SK-N-SH treated with all-trans-retinoic acid at 6 μM for 48 hours (cell line): ENCODE data around the gene IGF1.

Source experiments
- ATAC-seq: fragments of 200-7000 bp; cut with Tn5 transposase; 3 replicates; pipeline ENCODE4 v1.9.1; 2020; ENCODE audit warnings: mild to moderate bottlenecking, moderate library complexity
- ARNTL ChIP-seq: fragments of 450-650 bp; formaldehyde crosslinking; IDR thresholded peaks from 2 replicates; pipeline ENCODE4 v1.5.0; 2020; ENCODE audit warnings: low read depth, mild to moderate bottlenecking, moderate library complexity, borderline replicate concordance
- BACH2 ChIP-seq: fragments of 250-450 bp; sonication (Bioruptor Pico); IDR thresholded peaks from 2 replicates; pipeline ENCODE4 v1.9.0; 2021; ENCODE audit warnings: mild to moderate bottlenecking, borderline replicate concordance
- CREB5 ChIP-seq: fragments of 250-450 bp; sonication (Bioruptor Pico); IDR thresholded peaks from 2 replicates; pipeline ENCODE4 v1.5.1; 2020; ENCODE audit warnings: low read depth, mild to moderate bottlenecking, moderate library complexity
- CSRNP3 ChIP-seq: fragments of 250-450 bp; sonication (Bioruptor Pico); IDR thresholded peaks from 2 replicates; pipeline ENCODE4 v1.5.1; 2021; ENCODE audit warnings: mild to moderate bottlenecking, moderate library complexity
- ESRRG ChIP-seq: fragments of 250-450 bp; sonication (Bioruptor Pico); IDR thresholded peaks from 2 replicates; pipeline ENCODE4 v1.6.1; 2021; ENCODE audit warnings: mild to moderate bottlenecking
- GLIS3 ChIP-seq: fragments of 250-450 bp; sonication (Bioruptor Pico); IDR thresholded peaks from 2 replicates; pipeline ENCODE4 v1.5.0; 2020; ENCODE audit warnings: mild to moderate bottlenecking, moderate library complexity
- ISL1 ChIP-seq: fragments of 250-450 bp; sonication (Bioruptor Pico); IDR thresholded peaks from 2 replicates; pipeline ENCODE4 v2.1.2; 2022; ENCODE audit warnings: mild to moderate bottlenecking, moderate library complexity
- OSR1 ChIP-seq: fragments of 250-450 bp; sonication (Bioruptor Pico); IDR thresholded peaks from 2 replicates; pipeline ENCODE4 v1.8.0; 2022; ENCODE audit warnings: moderate library complexity, mild to moderate bottlenecking, inconsistent platforms
- PATZ1 ChIP-seq: fragments of 250-450 bp; sonication (Bioruptor Pico); IDR thresholded peaks from 2 replicates; pipeline ENCODE4 v1.8.0; 2020; ENCODE audit warnings: mild to moderate bottlenecking, moderate library complexity, borderline replicate concordance
- POU6F1 ChIP-seq: fragments of 250-450 bp; sonication (Bioruptor Pico); IDR thresholded peaks from 2 replicates; pipeline ENCODE4 v1.8.0; 2021; ENCODE audit warnings: low read depth, mild to moderate bottlenecking, moderate library complexity, borderline replicate concordance
- PPARA ChIP-seq: fragments of 250-450 bp; sonication (Bioruptor Pico); IDR thresholded peaks from 2 replicates; pipeline ENCODE4 v1.5.0; 2020; ENCODE audit warnings: mild to moderate bottlenecking, borderline replicate concordance
- RARB ChIP-seq: fragments of 250-450 bp; sonication (Bioruptor Pico); IDR thresholded peaks from 2 replicates; pipeline ENCODE4 v1.8.0; 2021; ENCODE audit warnings: mild to moderate bottlenecking, moderate library complexity
- SNAI2 ChIP-seq: fragments of 250-450 bp; sonication (Bioruptor Pico); IDR thresholded peaks from 2 replicates; pipeline ENCODE4 v1.5.0; 2020; ENCODE audit warnings: mild to moderate bottlenecking, moderate library complexity
- TCF4 ChIP-seq: fragments of 250-450 bp; sonication (Bioruptor Pico); IDR thresholded peaks from 2 replicates; pipeline ENCODE4 v1.8.0; 2021; ENCODE audit warnings: mild to moderate bottlenecking, moderate library complexity, borderline replicate concordance
- TOX ChIP-seq: fragments of 250-450 bp; sonication (Bioruptor Pico); IDR thresholded peaks from 2 replicates; pipeline ENCODE4 v1.8.0; 2021; ENCODE audit warnings: mild to moderate bottlenecking, moderate library complexity, borderline replicate concordance
- TSHZ2 ChIP-seq: fragments of 250-450 bp; sonication (Bioruptor Pico); IDR thresholded peaks from 2 replicates; pipeline ENCODE4 v1.5.0; 2020; ENCODE audit warnings: mild to moderate bottlenecking, moderate library complexity
- ZC3H10 ChIP-seq: fragments of 250-450 bp; sonication (Bioruptor Pico); IDR thresholded peaks from 2 replicates; pipeline ENCODE4 v1.5.1; 2021; ENCODE audit warnings: mild to moderate bottlenecking, moderate library complexity
- ZFP3 ChIP-seq: fragments of 250-450 bp; sonication (Bioruptor Pico); IDR thresholded peaks from 2 replicates; pipeline ENCODE4 v1.5.0; 2020; ENCODE audit warnings: mild to moderate bottlenecking, moderate library complexity
- ZFP30 ChIP-seq: fragments of 450-650 bp; formaldehyde crosslinking; IDR thresholded peaks from 2 replicates; pipeline ENCODE4 v1.5.0; 2022; ENCODE audit warnings: mild to moderate bottlenecking, moderate library complexity
- ZNF565 ChIP-seq: fragments of 450-650 bp; formaldehyde crosslinking; conservative IDR thresholded peaks from 2 replicates; pipeline ENCODE4 v1.5.0; 2020; ENCODE audit warnings: low read depth, mild to moderate bottlenecking, moderate library complexity
- ZNF70 ChIP-seq: fragments of 450-650 bp; formaldehyde crosslinking; IDR thresholded peaks from 2 replicates; pipeline ENCODE4 v1.5.0; 2020; ENCODE audit warnings: mild to moderate bottlenecking, moderate library complexity
- ZNF8 ChIP-seq: fragments of 450-650 bp; formaldehyde crosslinking; IDR thresholded peaks from 2 replicates; pipeline ENCODE4 v1.5.0; 2020; ENCODE audit warnings: mild to moderate bottlenecking, moderate library complexity

The IGF1 gene

GRCh38 chr12:102498471-102498870, 18.1 kb upstream of the IGF1 start:
- ATAC-seq, result no peak
- TF ChIP-seq GLIS3 (CRISPR knock-in tag) (no peak), SNAI2 (CRISPR knock-in tag) (no peak), CSRNP3 (CRISPR knock-in tag) (no peak), ZFP3 (CRISPR knock-in tag) (no peak), ZNF565 (no peak), ESRRG (CRISPR knock-in tag) (no peak), CREB5 (no peak), PPARA (no peak)

- ATAC-seq, result no peak
- TF ChIP-seq ZC3H10 (CRISPR knock-in tag), result no peak
- no peak for TF ChIP-seq SNAI2 (CRISPR knock-in tag)
- no peak for TF ChIP-seq ZNF8 (CRISPR knock-in tag)
- TF ChIP-seq ZFP3 (CRISPR knock-in tag), result no peak
- TF ChIP-seq CREB5, result no peak
- no peak for TF ChIP-seq POU6F1
- TF ChIP-seq ZNF70 (CRISPR knock-in tag), result no peak
- no peak for TF ChIP-seq GLIS3 (CRISPR knock-in tag)
- no peak for TF ChIP-seq CSRNP3 (CRISPR knock-in tag)
- TF ChIP-seq PATZ1 (CRISPR knock-in tag), result no peak
- TF ChIP-seq ESRRG (CRISPR knock-in tag), result no peak
- no peak for TF ChIP-seq PPARA
- TF ChIP-seq RARB (CRISPR knock-in tag), result no peak
- no peak for TF ChIP-seq ZFP30 (CRISPR knock-in tag)
- no peak for TF ChIP-seq OSR1 (CRISPR knock-in tag)
- no peak for TF ChIP-seq ISL1 (CRISPR knock-in tag)
Observed at GRCh38 chr12:102497743-102498142, 17.4 kb upstream of the IGF1 start.

GRCh38 chr12:102496591-102496990, 16.2 kb upstream of the IGF1 start:
- no peak for TF ChIP-seq RARB (CRISPR knock-in tag)
- TF ChIP-seq ISL1 (CRISPR knock-in tag), result no peak
- no peak for TF ChIP-seq ZC3H10 (CRISPR knock-in tag)
- no peak for TF ChIP-seq ESRRG (CRISPR knock-in tag)
- TF ChIP-seq TSHZ2, result no peak
- TF ChIP-seq SNAI2 (CRISPR knock-in tag), result no peak
- TF ChIP-seq OSR1 (CRISPR knock-in tag), result no peak
- no peak for TF ChIP-seq ZNF8 (CRISPR knock-in tag)
- TF ChIP-seq TOX, result no peak
- no peak for TF ChIP-seq PPARA
- no peak for TF ChIP-seq TCF4
- no peak for TF ChIP-seq ARNTL (CRISPR knock-in tag)
- TF ChIP-seq BACH2 (CRISPR knock-in tag), result no peak
- TF ChIP-seq ZNF70 (CRISPR knock-in tag), result no peak
- no peak for ATAC-seq
